Activated naive CD8-positive, alpha-beta T cell treated with anti-CD3 and anti-CD28 coated beads, Interleukin-2, amount 10 ng/mL, durations not matched to agents 7 days and 5 days (primary cell): ENCODE results near the gene BID. TPM values are rescaled to one million over a fixed set of nuclear protein-coding genes. Genes with fewer than 3 reads are reported as not detected.

Experiments used
- ATAC-seq: fragments of 150-1000 bp; cut with Tn5 transposase; one replicate; pipeline ENCODE4 v1.10.0; 2021; ENCODE audit warnings: low read depth, moderate library complexity
- POLR2A ChIA-PET: fragments of 350-600 bp; sonication (Branson Sonifier 250); formaldehyde crosslinking; loops from one replicate; lab custom pipeline; 2021; ENCODE audit warnings: antibody characterized with exemption; lab: Charles Lee
- DNase-seq: peaks from one replicate; pipeline ENCODE4 v3.0.0; 2021
- H3K27ac Mint-ChIP-seq: one replicate; pipeline ENCODE4 v1.8.0; 2022; ENCODE audit warnings: mild to moderate bottlenecking, mixed read lengths
- H3K27me3 Mint-ChIP-seq: one replicate; pipeline ENCODE4 v1.8.0; 2022; ENCODE audit warnings: mild to moderate bottlenecking, moderate library complexity, mixed read lengths
- H3K36me3 Mint-ChIP-seq: one replicate; pipeline ENCODE4 v1.8.0; 2021; ENCODE audit warnings: mild to moderate bottlenecking, mixed read lengths
- H3K4me1 Mint-ChIP-seq: one replicate; pipeline ENCODE4 v1.8.0; 2021; ENCODE audit warnings: mixed read lengths
- H3K4me3 Mint-ChIP-seq: one replicate; pipeline ENCODE4 v1.8.0; 2022; ENCODE audit warnings: mild to moderate bottlenecking, moderate library complexity, mixed read lengths
- H3K9me3 Mint-ChIP-seq: one replicate; pipeline ENCODE4 v1.8.0; 2021; ENCODE audit warnings: mixed read lengths
- total RNA-seq, 2 experiments: library from RNA; stranded (reverse); gene quantifications; one replicate each; pipeline ENCODE4 v1.2.3, GENCODE V29; 2021

The BID gene
- total RNA-seq, 2 experiments from 2014 or later, result 33.6 to 35.6 TPM

- peaks cover 3% of the 10 kb centered on the region for H3K36me3 Mint-ChIP-seq
- no peaks in the 10 kb centered on the region for H3K4me1 Mint-ChIP-seq
- no peaks in the 10 kb centered on the region for H3K9me3 Mint-ChIP-seq
- H3K27me3 Mint-ChIP-seq, result no peaks in the 10 kb centered on the region
- DNase-seq (no peak), ATAC-seq (no peak)
- no peak overlapping the region for H3K4me3 Mint-ChIP-seq
- POLR2A ChIA-PET, result no interaction called here
- H3K27ac Mint-ChIP-seq, result no peak overlapping the region
These were observed 36.4 kb upstream of the BID start for GRCh38 chr22:17810570-17811116.

- Mint-ChIP-seq H3K4me3 (no peak overlapping the region), H3K36me3 (peaks cover 3% of the 10 kb centered on the region), H3K9me3 (no peaks in the 10 kb centered on the region), H3K27ac (no peak overlapping the region), H3K27me3 (no peaks in the 10 kb centered on the region), H3K4me1 (no peaks in the 10 kb centered on the region)
- ATAC-seq (no peak), DNase-seq (no peak)
- POLR2A ChIA-PET, result no interaction called here
These were observed 34.6 kb upstream of the BID start for GRCh38 chr22:17808693-17809403.

- Mint-ChIP-seq H3K4me1 (no peaks in the 10 kb centered on the region), H3K36me3 (peaks cover 3% of the 10 kb centered on the region), H3K27me3 (no peaks in the 10 kb centered on the region), H3K9me3 (no peaks in the 10 kb centered on the region), H3K27ac (peak overlapping the region; percentile 9), H3K4me3 (no peak overlapping the region)
- no peak for ATAC-seq
- no peak for DNase-seq
- POLR2A ChIA-PET, result no interaction called here
These were observed 33.5 kb upstream of the BID start for GRCh38 chr22:17807578-17808410.

- no peak for ATAC-seq
- Mint-ChIP-seq H3K27me3 (no peaks in the 10 kb centered on the region), H3K4me3 (no peak overlapping the region), H3K9me3 (no peaks in the 10 kb centered on the region), H3K36me3 (peaks cover 3% of the 10 kb centered on the region), H3K27ac (no peak overlapping the region), H3K4me1 (peaks cover 1% of the 10 kb centered on the region)
- DNase-seq, result no peak
- POLR2A ChIA-PET, result no interaction called here
These were observed 32.8 kb upstream of the BID start for GRCh38 chr22:17807086-17807485.

GRCh38 chr22:17806437-17806836, 32.2 kb upstream of the BID start:
- H3K9me3 Mint-ChIP-seq, result no peaks in the 10 kb centered on the region
- H3K36me3 Mint-ChIP-seq, result peaks cover 3% of the 10 kb centered on the region
- DNase-seq (no peak), ATAC-seq (no peak)
- POLR2A ChIA-PET, result interaction anchor here (0.5 to 0.6 kb wide), 2 partner anchors 42 to 204 kb away, joined by 3 read pairs; no protein-coding TSS in a partner anchor
- peaks cover 1% of the 10 kb centered on the region for H3K4me1 Mint-ChIP-seq
- H3K4me3 Mint-ChIP-seq, result no peak overlapping the region
- H3K27ac Mint-ChIP-seq, result no peak overlapping the region
- no peaks in the 10 kb centered on the region for H3K27me3 Mint-ChIP-seq

- ATAC-seq (no peak), DNase-seq (no peak)
- Mint-ChIP-seq H3K36me3 (peaks cover 3% of the 10 kb centered on the region), H3K4me3 (no peak overlapping the region), H3K27ac (no peak overlapping the region), H3K4me1 (peaks cover 1% of the 10 kb centered on the region), H3K9me3 (no peaks in the 10 kb centered on the region), H3K27me3 (no peaks in the 10 kb centered on the region)
- POLR2A ChIA-PET, result no interaction called here
These were observed 30.2 kb upstream of the BID start for GRCh38 chr22:17804331-17805080.

GRCh38 chr22:17803609-17804270, 29.5 kb upstream of the BID start:
- DNase-seq (no peak), ATAC-seq (no peak)
- peaks cover 1% of the 10 kb centered on the region for H3K4me1 Mint-ChIP-seq
- POLR2A ChIA-PET, result no interaction called here
- H3K27ac Mint-ChIP-seq, result no peak overlapping the region
- H3K9me3 Mint-ChIP-seq, result no peaks in the 10 kb centered on the region
- H3K27me3 Mint-ChIP-seq, result no peaks in the 10 kb centered on the region
- H3K36me3 Mint-ChIP-seq, result peaks cover 3% of the 10 kb centered on the region
- H3K4me3 Mint-ChIP-seq, result no peak overlapping the region

GRCh38 chr22:17802822-17803221, 28.6 kb upstream of the BID start:
- ATAC-seq (no peak), DNase-seq (no peak)
- Mint-ChIP-seq H3K36me3 (peaks cover 3% of the 10 kb centered on the region), H3K4me1 (peaks cover 6% of the 10 kb centered on the region), H3K4me3 (no peak overlapping the region), H3K27ac (no peak overlapping the region), H3K27me3 (no peaks in the 10 kb centered on the region), H3K9me3 (no peaks in the 10 kb centered on the region)
- POLR2A ChIA-PET, result no interaction called here

GRCh38 chr22:17802411-17802810, 28.1 kb upstream of the BID start:
- POLR2A ChIA-PET, result no interaction called here
- H3K9me3 Mint-ChIP-seq, result no peaks in the 10 kb centered on the region
- H3K27ac Mint-ChIP-seq, result no peak overlapping the region
- ATAC-seq, result no peak
- H3K4me3 Mint-ChIP-seq, result no peak overlapping the region
- H3K36me3 Mint-ChIP-seq, result no peaks in the 10 kb centered on the region
- DNase-seq, result no peak
- H3K4me1 Mint-ChIP-seq, result peaks cover 6% of the 10 kb centered on the region
- no peaks in the 10 kb centered on the region for H3K27me3 Mint-ChIP-seq

GRCh38 chr22:17797721-17798559, 23.7 kb upstream of the BID start:
- H3K4me3 Mint-ChIP-seq, result no peak overlapping the region
- no peaks in the 10 kb centered on the region for H3K27me3 Mint-ChIP-seq
- H3K36me3 Mint-ChIP-seq, result no peaks in the 10 kb centered on the region
- peaks cover 6% of the 10 kb centered on the region for H3K4me1 Mint-ChIP-seq
- no peak for DNase-seq
- no peaks in the 10 kb centered on the region for H3K9me3 Mint-ChIP-seq
- POLR2A ChIA-PET, result interaction anchor here (0.7 kb wide), 2 partner anchors 9 to 626 kb away, joined by 3 to 5 read pairs; no protein-coding TSS in a partner anchor
- no peak overlapping the region for H3K27ac Mint-ChIP-seq
- ATAC-seq, result peak; percentile 36

- no peak overlapping the region for H3K27ac Mint-ChIP-seq
- no peak for ATAC-seq
- POLR2A ChIA-PET, result no interaction called here
These were observed 22.4 kb upstream of the BID start for GRCh38 chr22:17796695-17797094.

More at GRCh38 chr22:17796695-17797094, 22.4 kb upstream of the BID start:
- H3K36me3 Mint-ChIP-seq, result no peaks in the 10 kb centered on the region
- peaks cover 4% of the 10 kb centered on the region for H3K4me1 Mint-ChIP-seq
- DNase-seq, result no peak
- no peaks in the 10 kb centered on the region for H3K27me3 Mint-ChIP-seq
- no peak overlapping the region for H3K4me3 Mint-ChIP-seq
- H3K9me3 Mint-ChIP-seq, result no peaks in the 10 kb centered on the region
